Neutrophil (primary cell): Measurements from ENCODE around the gene BFSP1.

Source experiments
- H3K27ac ChIP-seq: fragments of 200-600 bp; sonication (generic); 2 replicates; pipeline ENCODE4 v1.5.1; 2016; ENCODE audit warnings: mild to moderate bottlenecking, moderate library complexity
- H3K27me3 ChIP-seq: fragments of 200-600 bp; sonication (generic); 2 replicates; pipeline ENCODE4 v1.6.0; 2016; ENCODE audit warnings: mild to moderate bottlenecking
- H3K36me3 ChIP-seq: fragments of 200-600 bp; sonication (generic); 2 replicates; pipeline ENCODE4 v1.5.1; 2017
- H3K4me1 ChIP-seq, 2 experiments: fragments of 200-600 bp in 1 of 2; sonication (generic) in 1 of 2; 1 replicate in 1 of 2; 2 replicates in 1 of 2; pipeline versions ENCODE4 v1.5.1 to v1.6.1; 2013 to 2016; ENCODE audit warnings: low read depth in 1 of 2, low read length in 1 of 2, mild to moderate bottlenecking in 1 of 2, moderate library complexity in 1 of 2; ENCODE audit not compliant: control insufficient read depth in 1 of 2, insufficient read depth in 1 of 2
- H3K4me3 ChIP-seq, 2 experiments: fragments of 200-600 bp in 1 of 2; sonication (generic) in 1 of 2; 1 replicate in 1 of 2; 2 replicates in 1 of 2; pipeline ENCODE4 v1.5.1; 2013 to 2016; ENCODE audit warnings: low read depth in 1 of 2, low read length in 1 of 2, mild to moderate bottlenecking in 1 of 2, moderate library complexity in 1 of 2
- H3K9me3 ChIP-seq: fragments of 200-600 bp; sonication (generic); 2 replicates; pipeline ENCODE4 v1.5.1; 2016
- TF ChIP-seq, protein P1 (sequence below): fragments of 200-600 bp; sonication (generic); IDR thresholded peaks from 2 replicates; pipeline ENCODE4 v1.5.1; 2016; ENCODE audit warnings: antibody characterized with exemption

Gene BFSP1

DNA sequence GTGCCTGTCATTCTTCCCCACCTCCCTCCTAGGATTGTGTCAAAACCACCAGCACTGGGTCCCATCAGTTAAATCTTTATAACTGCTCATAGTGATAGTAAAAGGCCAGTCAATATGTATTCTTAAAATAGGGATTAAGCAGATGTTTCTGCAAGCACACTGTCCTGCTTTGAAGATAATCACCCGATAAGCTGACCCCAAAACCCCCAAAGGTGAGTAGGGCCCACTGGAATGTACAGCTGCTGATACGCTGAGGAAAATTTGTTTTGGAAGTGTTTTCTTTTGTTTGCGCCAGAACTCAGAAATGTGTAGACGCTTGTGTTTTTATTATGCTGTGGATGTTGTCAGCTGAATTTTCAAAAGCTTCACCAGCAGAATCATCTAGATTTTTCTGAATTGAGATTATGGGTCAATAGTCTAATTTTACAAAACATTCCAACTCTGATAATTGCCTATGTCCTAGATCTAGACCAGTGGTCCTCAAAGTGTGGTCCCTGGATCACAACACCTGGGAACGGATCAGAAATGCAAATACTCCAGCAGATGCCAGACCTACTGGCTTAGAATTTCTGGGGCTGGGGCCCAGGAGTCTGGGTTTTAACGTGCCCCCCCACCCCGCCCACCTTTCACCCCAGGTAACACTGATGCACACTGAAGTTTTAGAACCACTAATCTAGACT lies 11.4 kb downstream of the BFSP1 start:
- H3K4me1 ChIP-seq = no peaks in the 10 kb centered on the region
- no peak overlapping the region for H3K27ac ChIP-seq
- H3K36me3 ChIP-seq = no peaks in the 10 kb centered on the region
- peaks cover 8% of the 10 kb centered on the region for H3K27me3 ChIP-seq
- H3K4me3 ChIP-seq = no peak overlapping the region
- no peaks in the 10 kb centered on the region for H3K9me3 ChIP-seq
- TF ChIP-seq, protein P1, sequence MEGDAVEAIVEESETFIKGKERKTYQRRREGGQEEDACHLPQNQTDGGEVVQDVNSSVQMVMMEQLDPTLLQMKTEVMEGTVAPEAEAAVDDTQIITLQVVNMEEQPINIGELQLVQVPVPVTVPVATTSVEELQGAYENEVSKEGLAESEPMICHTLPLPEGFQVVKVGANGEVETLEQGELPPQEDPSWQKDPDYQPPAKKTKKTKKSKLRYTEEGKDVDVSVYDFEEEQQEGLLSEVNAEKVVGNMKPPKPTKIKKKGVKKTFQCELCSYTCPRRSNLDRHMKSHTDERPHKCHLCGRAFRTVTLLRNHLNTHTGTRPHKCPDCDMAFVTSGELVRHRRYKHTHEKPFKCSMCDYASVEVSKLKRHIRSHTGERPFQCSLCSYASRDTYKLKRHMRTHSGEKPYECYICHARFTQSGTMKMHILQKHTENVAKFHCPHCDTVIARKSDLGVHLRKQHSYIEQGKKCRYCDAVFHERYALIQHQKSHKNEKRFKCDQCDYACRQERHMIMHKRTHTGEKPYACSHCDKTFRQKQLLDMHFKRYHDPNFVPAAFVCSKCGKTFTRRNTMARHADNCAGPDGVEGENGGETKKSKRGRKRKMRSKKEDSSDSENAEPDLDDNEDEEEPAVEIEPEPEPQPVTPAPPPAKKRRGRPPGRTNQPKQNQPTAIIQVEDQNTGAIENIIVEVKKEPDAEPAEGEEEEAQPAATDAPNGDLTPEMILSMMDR = no peak

GRCh38 chr20:17518339-17519052 lies 12.7 kb downstream of the BFSP1 start:
- H3K4me1 ChIP-seq = no peaks in the 10 kb centered on the region
- H3K4me3 ChIP-seq = no peak overlapping the region
- TF ChIP-seq, protein P1 = no peak
- H3K9me3 ChIP-seq = no peaks in the 10 kb centered on the region
- peaks cover 8% of the 10 kb centered on the region for H3K27me3 ChIP-seq
- H3K36me3 ChIP-seq = no peaks in the 10 kb centered on the region
- H3K27ac ChIP-seq = no peak overlapping the region

- Histone ChIP-seq H3K4me3 (no peak overlapping the region), H3K36me3 (no peaks in the 10 kb centered on the region), H3K27ac (no peak overlapping the region), H3K27me3 (peaks cover 8% of the 10 kb centered on the region), H3K9me3 (no peaks in the 10 kb centered on the region), H3K4me1 (no peaks in the 10 kb centered on the region)
- TF ChIP-seq, protein P1 = no peak
These were observed 16.1 kb downstream of the BFSP1 start for GRCh38 chr20:17515053-17515452.

GRCh38 chr20:17513939-17514338 lies 17.2 kb downstream of the BFSP1 start:
- H3K27ac ChIP-seq = no peak overlapping the region
- H3K27me3 ChIP-seq = peaks cover 8% of the 10 kb centered on the region
- H3K36me3 ChIP-seq = no peaks in the 10 kb centered on the region
- TF ChIP-seq, protein P1 = no peak
- no peak overlapping the region for H3K4me3 ChIP-seq
- no peaks in the 10 kb centered on the region for H3K4me1 ChIP-seq
- H3K9me3 ChIP-seq = no peaks in the 10 kb centered on the region

DNA sequence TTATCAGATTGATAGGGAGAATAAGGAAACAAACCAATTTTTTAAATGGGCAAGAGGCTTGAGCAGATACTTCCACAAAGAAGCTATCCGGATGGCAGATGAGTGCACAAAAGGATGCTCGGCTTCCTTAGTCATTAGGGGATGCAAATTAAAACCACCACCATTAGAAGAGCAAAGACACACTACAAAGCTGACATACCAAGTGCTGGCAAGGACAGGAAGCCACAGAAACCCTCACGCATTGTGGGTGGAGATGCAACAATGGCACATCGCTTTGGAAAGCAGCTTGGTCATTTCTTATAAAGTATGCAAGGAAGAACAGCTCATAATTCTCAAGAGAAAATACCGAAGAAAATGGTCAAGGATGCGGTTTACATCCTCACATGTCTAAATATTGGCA lies 19.8 kb downstream of the BFSP1 start:
- TF ChIP-seq, protein P1 = no peak
- H3K4me1 ChIP-seq = no peaks in the 10 kb centered on the region
- H3K9me3 ChIP-seq = no peaks in the 10 kb centered on the region
- no peak overlapping the region for H3K4me3 ChIP-seq
- peaks cover 8% of the 10 kb centered on the region for H3K27me3 ChIP-seq
- no peak overlapping the region for H3K27ac ChIP-seq
- no peaks in the 10 kb centered on the region for H3K36me3 ChIP-seq
